H1 (cell line): Measurements from ENCODE around the gene ANKIB1. TPM values are rescaled to one million over a fixed set of nuclear protein-coding genes. Genes with fewer than 3 reads are reported as not detected.

Experiments
- CTCF ChIA-PET: fragments of 300-600 bp; sonication (Branson Sonifier 250); formaldehyde crosslinking; loops from one replicate; lab custom pipeline; 2021; ENCODE audit not compliant: partially characterized antibody; lab: Charles Lee
- POLR2A ChIA-PET: fragments of 300-600 bp; sonication (Branson Sonifier 250); formaldehyde crosslinking; loops from one replicate; lab custom pipeline; 2021; ENCODE audit warnings: inconsistent platforms; ENCODE audit not compliant: partially characterized antibody; lab: Charles Lee
- DNase-seq, 2 experiments: peaks; one replicate each; pipeline versions ENCODE4 v3.0.0 to v3.0.0-alpha.2; 2010 to 2022; ENCODE audit warnings: low spot score in 2 of 2, low read depth in 1 of 2, mixed read lengths in 1 of 2
- FAIRE-seq: peaks from 2 replicates; lab custom pipeline; 2011; peaks lifted over from hg19 to GRCh38; lab: Jason Lieb, UNC
- H2AFZ ChIP-seq: 2 replicates; pipeline ENCODE4 v1.8.1; 2012; ENCODE audit warnings: low read length, inconsistent platforms
- H2AK5ac ChIP-seq: 2 replicates; pipeline ENCODE4 v1.6.1; 2013; ENCODE audit warnings: low read depth, low read length
- H2BK120ac ChIP-seq: replicated peaks from 2 replicates; pipeline ENCODE3; 2013; ENCODE audit warnings: low read depth, low read length, inconsistent platforms
- H2BK12ac ChIP-seq: 2 replicates; pipeline ENCODE4 v1.6.1; 2013; ENCODE audit warnings: low read depth, low read length
- H2BK15ac ChIP-seq: 2 replicates; pipeline ENCODE4 v1.6.1; 2013; ENCODE audit warnings: low read length
- H2BK20ac ChIP-seq: 2 replicates; pipeline ENCODE4 v1.6.1; 2013; ENCODE audit warnings: low read length
- H2BK5ac ChIP-seq: 2 replicates; pipeline ENCODE4 v1.6.1; 2013; ENCODE audit warnings: low read depth, low read length
- H3K14ac ChIP-seq: 2 replicates; pipeline ENCODE4 v1.6.1; 2013; ENCODE audit warnings: inconsistent platforms; ENCODE audit not compliant: insufficient read length
- H3K18ac ChIP-seq: 2 replicates; pipeline ENCODE4 v1.6.1; 2013; ENCODE audit warnings: low read length; ENCODE audit errors: extremely low read depth
- H3K23ac ChIP-seq: 2 replicates; pipeline ENCODE4 v1.6.1; 2013; ENCODE audit warnings: inconsistent platforms; ENCODE audit not compliant: insufficient read length
- H3K23me2 ChIP-seq: 2 replicates; pipeline ENCODE4 v1.6.1; 2013; ENCODE audit warnings: low read depth, low read length
- H3K27ac ChIP-seq: 2 replicates; pipeline ENCODE4 v1.6.1; 2011; ENCODE audit warnings: low read depth, low read length, inconsistent platforms
- H3K27me3 ChIP-seq, 4 experiments: replicated peaks in 1 of 4; 1 replicate in 1 of 4; 2 replicates in 3 of 4; pipeline versions ENCODE4 v1.6.1 to v1.8.1; 2011 to 2013; ENCODE audit warnings: low read length in 3 of 4, mild to moderate bottlenecking in 3 of 4, inconsistent platforms in 2 of 4, mixed read lengths in 2 of 4, moderate library complexity in 1 of 4; ENCODE audit not compliant: control insufficient read depth in 3 of 4, insufficient read depth in 3 of 4; ENCODE audit errors: extremely low read depth in 1 of 4
- H3K36me3 ChIP-seq, 4 experiments: 2 replicates each; pipeline versions ENCODE4 v1.6.1 to v1.8.1; 2011 to 2013; ENCODE audit warnings: mild to moderate bottlenecking in 4 of 4, low read length in 3 of 4, moderate library complexity in 2 of 4, control low read depth in 1 of 4, inconsistent platforms in 1 of 4; ENCODE audit not compliant: insufficient read depth in 4 of 4, control insufficient read depth in 2 of 4
- H3K4ac ChIP-seq: replicated peaks from 2 replicates; pipeline ENCODE3; 2013; ENCODE audit warnings: low read length, low read depth, mixed read lengths, inconsistent platforms; ENCODE audit not compliant: insufficient read length
- H3K4me1 ChIP-seq, 4 experiments: replicated peaks in 1 of 4; 1 replicate in 1 of 4; 2 replicates in 3 of 4; pipeline versions ENCODE4 v1.6.1 to v1.8.1; 2011 to 2013; ENCODE audit warnings: low read length in 3 of 4, inconsistent platforms in 2 of 4, mixed read lengths in 1 of 4; ENCODE audit not compliant: insufficient read depth in 4 of 4, control insufficient read depth in 3 of 4
- H3K4me2 ChIP-seq, 2 experiments: 2 replicates each; pipeline versions ENCODE4 v1.6.1 to v1.8.1; 2011 to 2013; ENCODE audit warnings: low read depth in 2 of 2, low read length in 2 of 2, control low read depth in 1 of 2, inconsistent platforms in 1 of 2, mild to moderate bottlenecking in 1 of 2; ENCODE audit not compliant: insufficient read depth in 1 of 2
- H3K4me3 ChIP-seq, 4 experiments: fragments of 200-600, 300-600 bp in 1 of 4; sonication (generic), shearing (Covaris generic), sonication (Bioruptor Twin) in 1 of 4; 2 replicates each; pipeline versions ENCODE4 v1.5.1 to v1.8.1; 2011 to 2016; ENCODE audit warnings: low read length in 4 of 4, low read depth in 3 of 4, control low read depth in 2 of 4, inconsistent platforms in 2 of 4, mild to moderate bottlenecking in 2 of 4, mixed read lengths in 1 of 4, moderate library complexity in 1 of 4; ENCODE audit not compliant: insufficient read depth in 2 of 4; ENCODE audit errors: extremely low read depth in 1 of 4
- H3K56ac ChIP-seq: replicated peaks from 2 replicates; pipeline ENCODE3; 2013; ENCODE audit warnings: low read depth, mild to moderate bottlenecking, mixed read lengths, low read length, inconsistent platforms; ENCODE audit not compliant: insufficient read length
- H3K79me1 ChIP-seq: 2 replicates; pipeline ENCODE4 v1.6.1; 2013; ENCODE audit warnings: low read depth, low read length, control low read depth
- H3K79me2 ChIP-seq, 2 experiments: 2 replicates each; pipeline versions ENCODE4 v1.6.1 to v1.8.1; 2012 to 2013; ENCODE audit warnings: low read length in 2 of 2, mild to moderate bottlenecking in 2 of 2, inconsistent platforms in 1 of 2; ENCODE audit not compliant: insufficient read depth in 2 of 2, control insufficient read depth in 1 of 2
- H3K9ac ChIP-seq, 4 experiments: replicated peaks in 1 of 4; 1 replicate in 1 of 4; 2 replicates in 3 of 4; pipeline versions ENCODE4 v1.6.1 to v1.8.1; 2011 to 2013; ENCODE audit warnings: low read depth in 3 of 4, low read length in 3 of 4, control low read depth in 2 of 4, mild to moderate bottlenecking in 2 of 4, moderate library complexity in 2 of 4, inconsistent platforms in 1 of 4; ENCODE audit errors: extremely low read depth in 1 of 4
- H3K9me3 ChIP-seq, 2 experiments: 2 replicates each; pipeline versions ENCODE4 v1.6.1 to v1.8.1; 2012 to 2013; ENCODE audit warnings: mild to moderate bottlenecking in 2 of 2, moderate library complexity in 2 of 2, control low read depth in 1 of 2, inconsistent platforms in 1 of 2, low read depth in 1 of 2, low read length in 1 of 2, mixed read lengths in 1 of 2; ENCODE audit not compliant: insufficient read depth in 2 of 2
- H4K20me1 ChIP-seq, 2 experiments: replicated peaks in 1 of 2; 2 replicates each; pipeline versions ENCODE3 to v1.8.1; 2011 to 2013; ENCODE audit warnings: inconsistent platforms in 2 of 2, low read length in 2 of 2, mild to moderate bottlenecking in 1 of 2; ENCODE audit not compliant: insufficient read depth in 2 of 2, control insufficient read depth in 1 of 2
- H4K5ac ChIP-seq: 2 replicates; pipeline ENCODE4 v1.6.1; 2013; ENCODE audit warnings: low read length, low read depth, mixed read lengths, inconsistent platforms; ENCODE audit not compliant: insufficient read length
- H4K8ac ChIP-seq: 2 replicates; pipeline ENCODE4 v1.8.0; 2013; ENCODE audit warnings: mild to moderate bottlenecking, moderate library complexity, low read length, inconsistent platforms; ENCODE audit not compliant: insufficient read depth; ENCODE audit errors: extremely low read depth
- H4K91ac ChIP-seq: replicated peaks from 2 replicates; pipeline ENCODE3; 2013; ENCODE audit warnings: low read length, mixed read lengths, inconsistent platforms; ENCODE audit not compliant: insufficient read length
- GTF2F1 ChIP-seq: IDR thresholded peaks from 2 replicates; pipeline ENCODE4 v1.6.1; 2012; ENCODE audit warnings: low read depth, low read length, improper control_type of control experiment, borderline replicate concordance
- SIN3A ChIP-seq, 2 experiments: IDR thresholded peaks in 1 of 2; conservative IDR thresholded peaks in 1 of 2; 2 replicates each; pipeline ENCODE4 v1.6.1; 2011 to 2012; ENCODE audit warnings: low read length in 2 of 2, improper control_type of control experiment in 1 of 2, low read depth in 1 of 2, mild to moderate bottlenecking in 1 of 2
- SIRT6 ChIP-seq: IDR thresholded peaks from one replicate; pipeline ENCODE4 v1.7.1; 2012; ENCODE audit warnings: low read length, inconsistent platforms
- WGBS, 2 experiments: shearing (Covaris generic) in 1 of 2; methylation state at CpG; one replicate each; pipeline versions ENCODE4 v1.1.6 to v1.1.7; 2013 to 2015; ENCODE audit warnings: low lambda C conversion rate in 2 of 2, mixed read lengths in 2 of 2, inconsistent platforms in 1 of 2, low coverage in 1 of 2, missing lambda C conversion rate in 1 of 2; ENCODE audit not compliant: insufficient replicate concordance in 2 of 2, insufficient coverage in 1 of 2, insufficient read length in 1 of 2; ENCODE audit errors: extremely low coverage in 1 of 2, missing lambda C conversion rate in 1 of 2; 5-methylcytosine and 5-hydroxymethylcytosine counted together
- polyA plus RNA-seq, 7 experiments: library from polyadenylated mRNA; depleted of rRNA in 3 of 7; stranded (reverse) in 5 of 7; unstranded in 2 of 7; fragments of >200 nt in 5 of 7; fragments of 200-250 nt in 2 of 7; gene quantifications; 1 replicate in 5 of 7; 2 replicates in 1 of 7; 4 replicates in 1 of 7; pipeline versions ENCODE4 v1.2.1 to v1.2.3, GENCODE V29; 2011 to 2013; ENCODE audit warnings: missing spikeins in 2 of 7, mixed read lengths in 2 of 7
- total RNA-seq: library from RNA; stranded (reverse); fragmentation: NEBNext Ultra II Directional; extraction: Animal tissue kit (Norgen Biotek cat#: 25700); gene quantifications from 2 replicates; pipeline ENCODE4 v1.2.1, GENCODE V29; 2021

ANKIB1 gene
- total and polyA plus RNA-seq, 2 of the 8 experiments (the other 6 are each of a cell fraction or from before 2014, with no cell fraction given) = 19.2 to 43.0 TPM

- H3K9me3 ChIP-seq = no peaks in the 10 kb centered on the region
- CTCF ChIA-PET = interaction anchor here (0.6 to 1.4 kb wide), 3 partner anchors 9 to 15 kb away, joined by 3 to 4 read pairs (median 3); partner anchors contain the start of gene GATAD1
- H2AFZ ChIP-seq = no peak overlapping the region
- H4K91ac ChIP-seq = no peak overlapping the region
- H2AK5ac ChIP-seq = no peak overlapping the region
- H3K36me3 ChIP-seq = no peaks in the 10 kb centered on the region
- no peak overlapping the region for H4K8ac ChIP-seq
- H3K23me2 ChIP-seq = no peaks in the 10 kb centered on the region
- no peak overlapping the region for H3K14ac ChIP-seq
- no peak for DNase-seq
- no peak overlapping the region for H2BK12ac ChIP-seq
- POLR2A ChIA-PET = interaction anchor here (1.4 kb wide), 1 partner anchor 14 kb away, joined by 4 read pairs; the partner anchor contains the start of gene GATAD1
- no peaks in the 10 kb centered on the region for H3K27me3 ChIP-seq
- H3K79me2 ChIP-seq = no peaks in the 10 kb centered on the region
- no peak overlapping the region for H3K56ac ChIP-seq
- 94% methylated on average over 8 of the region's 8 CpGs; no CpG with 5 or more reads in 1 of the 2 experiments for WGBS, 2 experiments
- TF ChIP-seq GTF2F1 (no peak), SIRT6 (no peak), SIN3A (conservative IDR thresholded peaks at IDR 0.05 in 1 of 2, IDR thresholded peaks at IDR 0.05 in 1 of 2; ENCODE audit: low read depth in 1 of 2, low read length in 2 of 2) (no peak)
- no peak overlapping the region for H4K5ac ChIP-seq
- H3K4me1 ChIP-seq = peaks cover 0 to 10% (median 5%) of the 10 kb centered on the region in 4 experiments; a peak in 4 of 7 replicates
- no peak for FAIRE-seq
- no peak overlapping the region for H2BK5ac ChIP-seq
- no peak overlapping the region for H2BK20ac ChIP-seq
- no peak overlapping the region for H2BK15ac ChIP-seq
- H4K20me1 ChIP-seq = no peaks in the 10 kb centered on the region
- no peak overlapping the region for H3K9ac ChIP-seq
- H3K79me1 ChIP-seq = no peaks in the 10 kb centered on the region
- H3K4ac ChIP-seq = no peak overlapping the region
- H3K27ac ChIP-seq = no peak overlapping the region
- no peak overlapping the region for H3K23ac ChIP-seq
- no peak overlapping the region for H3K4me2 ChIP-seq
- no peak overlapping the region for H3K18ac ChIP-seq
- H2BK120ac ChIP-seq = no peak overlapping the region
- no peak overlapping the region for H3K4me3 ChIP-seq
These were observed 187.2 kb downstream of the ANKIB1 start for GRCh38 chr7:92433019-92433418.
